GM21381 (cell line): ENCODE results near the gene PTBP1.

Experiments
- ATAC-seq: cut with Tn5 transposase; IDR thresholded peaks from one replicate; pipeline ENCODE4 v1.9.1; 2021; ENCODE audit warnings: mild to moderate bottlenecking, moderate library complexity; ENCODE audit not compliant: unreplicated experiment

Gene PTBP1

GRCh38 chr19:795691-796581, 1.3 kb upstream of the PTBP1 start:
- no peak for ATAC-seq

- peak; percentile 40 for ATAC-seq
These were observed 519 bp downstream of the PTBP1 start for GRCh38 chr19:797528-798414.

- ATAC-seq: no peak
These were observed 1.3 kb downstream of the PTBP1 start for GRCh38 chr19:798415-799075.

GRCh38 chr19:799076-799881, 2.0 kb downstream of the PTBP1 start:
- ATAC-seq: no peak

- no peak for ATAC-seq
These were observed 3.2 kb downstream of the PTBP1 start for GRCh38 chr19:800360-801029.

- ATAC-seq: no peak
These were observed 4.0 kb downstream of the PTBP1 start for GRCh38 chr19:801030-801860.

- ATAC-seq: no peak
These were observed 4.7 kb downstream of the PTBP1 start for GRCh38 chr19:801861-802497.

GRCh38 chr19:802498-803098, 5.3 kb downstream of the PTBP1 start:
- no peak for ATAC-seq

- ATAC-seq: no peak
These were observed 5.9 kb downstream of the PTBP1 start for GRCh38 chr19:803099-803561.

- no peak for ATAC-seq
These were observed 6.6 kb downstream of the PTBP1 start for GRCh38 chr19:803686-804418.

- no peak for ATAC-seq
These were observed 7.3 kb downstream of the PTBP1 start for GRCh38 chr19:804419-805165.

- ATAC-seq: no peak
These were observed 7.9 kb downstream of the PTBP1 start for GRCh38 chr19:805166-805551.

- no peak for ATAC-seq
These were observed 8.6 kb downstream of the PTBP1 start for GRCh38 chr19:805600-806550.

- ATAC-seq: no peak
These were observed 9.7 kb downstream of the PTBP1 start for GRCh38 chr19:806815-807421.
